NCI-H510A treated with DMSO at 0.1 percent for 48 hours (cell line): ENCODE results near the gene AHCYL2.

Experiments
- DNase-seq: peaks from one replicate; lab custom pipeline; 2025; lab: John Stamatoyannopoulos, UW

The AHCYL2 gene

GRCh38 chr7:129224251-129225205 is at the start of gene AHCYL2:
AHCYL2 (plus strand) TSS chr7:129225030.
- DNase-seq: peak; percentile 92

- no peak for DNase-seq
Observed at GRCh38 chr7:129176916-129177710, 47.7 kb upstream of the AHCYL2 start.

GRCh38 chr7:129184981-129185670 is 39.7 kb upstream of the AHCYL2 start:
- no peak for DNase-seq

GRCh38 chr7:129186749-129187260 is 38.0 kb upstream of the AHCYL2 start:
- no peak for DNase-seq

GRCh38 chr7:129187681-129188371 is 37.0 kb upstream of the AHCYL2 start:
- no peak for DNase-seq

- peak; percentile 5 for DNase-seq
Observed at GRCh38 chr7:129188372-129188891, 36.4 kb upstream of the AHCYL2 start, which contains the start of gene SMO. SMO (plus strand) TSS chr7:129188633; CDS start chr7:129189152, 519 bp downstream.

- no peak for DNase-seq
Observed at GRCh38 chr7:129188892-129189660, 35.8 kb upstream of the AHCYL2 start.

GRCh38 chr7:129189661-129190310 is 35.0 kb upstream of the AHCYL2 start:
- DNase-seq: no peak

GRCh38 chr7:129191272-129191671 is 33.6 kb upstream of the AHCYL2 start:
- no peak for DNase-seq

GRCh38 chr7:129193892-129194291 is 30.9 kb upstream of the AHCYL2 start:
- DNase-seq: no peak

- DNase-seq: no peak
Observed at GRCh38 chr7:129197771-129198170, 27.1 kb upstream of the AHCYL2 start.

- no peak for DNase-seq
Observed at GRCh38 chr7:129199406-129199805, 25.4 kb upstream of the AHCYL2 start.

GRCh38 chr7:129202058-129202777 is 22.6 kb upstream of the AHCYL2 start:
- DNase-seq: no peak

- no peak for DNase-seq
Observed at GRCh38 chr7:129203050-129203741, 21.6 kb upstream of the AHCYL2 start.

- no peak for DNase-seq
Observed at GRCh38 chr7:129205126-129205818, 19.6 kb upstream of the AHCYL2 start.

GRCh38 chr7:129205987-129206785 is 18.6 kb upstream of the AHCYL2 start:
- no peak for DNase-seq

GRCh38 chr7:129208667-129209066 is 16.2 kb upstream of the AHCYL2 start:
- DNase-seq: no peak
